HCEC 1CT (cell line): ENCODE measurements around the gene SCRN2.
A peak's percentile ranks its signal among the peaks of the same experiment; 100 is the strongest.

Experiments used
- DNase-seq: peaks from one replicate; pipeline ENCODE4 v3.0.0-alpha.2; 2017

SCRN2 gene

GRCh38 chr17:47844814-47845715, 4.0 kb upstream of the SCRN2 start:
- peak; percentile 29 for DNase-seq

- DNase-seq: no peak
Observed at GRCh38 chr17:47844227-47844626, 3.2 kb upstream of the SCRN2 start.

- DNase-seq: no peak
Observed at GRCh38 chr17:47843391-47843730, 2.3 kb upstream of the SCRN2 start.

GRCh38 chr17:47841488-47842291, 617 bp upstream of the SCRN2 start:
- DNase-seq: no peak

- no peak for DNase-seq
Observed at GRCh38 chr17:47840001-47840741, 902 bp downstream of the SCRN2 start.

- no peak for DNase-seq
Observed at GRCh38 chr17:47839071-47839470, 2.0 kb downstream of the SCRN2 start.

- no peak for DNase-seq
Observed at GRCh38 chr17:47838636-47839035, 2.4 kb downstream of the SCRN2 start.

- DNase-seq: no peak
Observed at GRCh38 chr17:47837401-47838039, 3.6 kb downstream of the SCRN2 start.

GRCh38 chr17:47836601-47837000, 4.5 kb downstream of the SCRN2 start:
- DNase-seq: no peak

- no peak for DNase-seq
Observed at GRCh38 chr17:47834756-47835155, 6.3 kb downstream of the SCRN2 start.

GRCh38 chr17:47831934-47832327, 9.1 kb downstream of the SCRN2 start:
- no peak for DNase-seq

- peak; percentile 94 for DNase-seq
Observed at GRCh38 chr17:47831003-47831933, 9.8 kb downstream of the SCRN2 start, which contains the start of the genes LRRC46 and MRPL10. LRRC46 (plus strand) TSS chr17:47831670; CDS start chr17:47831990, 320 bp downstream. MRPL10 (minus strand) TSS chr17:47831541; CDS start chr17:47831511, 30 bp downstream.

GRCh38 chr17:47830396-47831002, 10.6 kb downstream of the SCRN2 start:
- no peak for DNase-seq

GRCh38 chr17:47829870-47830269, 11.2 kb downstream of the SCRN2 start:
- no peak for DNase-seq

- no peak for DNase-seq
Observed at GRCh38 chr17:47823519-47823918, 17.6 kb downstream of the SCRN2 start.

GRCh38 chr17:47822785-47823184, 18.3 kb downstream of the SCRN2 start:
- no peak for DNase-seq

- peak; percentile 85 for DNase-seq
Observed at GRCh38 chr17:47821424-47822391, 19.4 kb downstream of the SCRN2 start, which contains the start of gene OSBPL7. OSBPL7 (minus strand) TSS chr17:47821794; CDS start chr17:47820278, 1,516 bp downstream.

GRCh38 chr17:47821031-47821423, 20.0 kb downstream of the SCRN2 start:
- no peak for DNase-seq

- DNase-seq: no peak
Observed at GRCh38 chr17:47820033-47820789, 20.9 kb downstream of the SCRN2 start.
